HK-2 (cell line): ENCODE measurements around the gene MMP13.

Experiments
- DNase-seq: peaks from one replicate; pipeline ENCODE4 v3.0.0-alpha.2; 2018; ENCODE audit not compliant: unreplicated experiment

MMP13 gene

GRCh38 chr11:102900346-102900745, 55.2 kb downstream of the MMP13 start:
- DNase-seq = no peak
